H9 (cell line): ENCODE data around the gene CAMK2G. TPM values are rescaled to one million over a fixed set of nuclear protein-coding genes. Genes with fewer than 3 reads are reported as not detected.

Experiments used
- DNase-seq: peaks from one replicate; pipeline ENCODE4 v3.0.0-alpha.2; 2017
- H2AFZ ChIP-seq: one replicate; pipeline ENCODE4 v1.6.1; 2013; ENCODE audit warnings: mild to moderate bottlenecking, low read length, control low read depth, moderate library complexity
- H2AK5ac ChIP-seq: 2 replicates; pipeline ENCODE4 v1.6.1; 2013; ENCODE audit warnings: low read length, control low read depth, mixed read lengths; ENCODE audit not compliant: insufficient read length
- H2BK120ac ChIP-seq: one replicate; pipeline ENCODE4 v1.6.1; 2013; ENCODE audit warnings: low read depth, mild to moderate bottlenecking, low read length, control low read depth, inconsistent platforms; ENCODE audit not compliant: poor library complexity, severe bottlenecking
- H2BK12ac ChIP-seq: 2 replicates; pipeline ENCODE4 v1.6.1; 2013; ENCODE audit warnings: low read length, control low read depth, mixed read lengths, low read depth; ENCODE audit not compliant: insufficient read length
- H2BK15ac ChIP-seq: 2 replicates; pipeline ENCODE4 v1.6.1; 2013; ENCODE audit warnings: low read depth, low read length, control low read depth
- H2BK20ac ChIP-seq: one replicate; pipeline ENCODE4 v1.6.1; 2013; ENCODE audit warnings: low read depth, mild to moderate bottlenecking, low read length, control low read depth, inconsistent platforms; ENCODE audit not compliant: poor library complexity, severe bottlenecking
- H2BK5ac ChIP-seq: 2 replicates; pipeline ENCODE4 v1.6.1; 2013; ENCODE audit warnings: low read length, control low read depth, mixed read lengths; ENCODE audit not compliant: insufficient read length
- H3K14ac ChIP-seq: 2 replicates; pipeline ENCODE4 v1.6.1; 2013; ENCODE audit warnings: low read length, control low read depth; ENCODE audit not compliant: insufficient read depth
- H3K18ac ChIP-seq: 2 replicates; pipeline ENCODE4 v1.6.1; 2013; ENCODE audit warnings: low read depth, mild to moderate bottlenecking, mixed read lengths, low read length, control low read depth; ENCODE audit not compliant: insufficient read length
- H3K23ac ChIP-seq: 2 replicates; pipeline ENCODE4 v1.6.1; 2013; ENCODE audit warnings: low read length, control low read depth, mixed read lengths, low read depth; ENCODE audit not compliant: insufficient read length
- H3K23me2 ChIP-seq: 2 replicates; pipeline ENCODE4 v1.6.1; 2013; ENCODE audit warnings: low read depth, mild to moderate bottlenecking, mixed read lengths, low read length, control low read depth; ENCODE audit not compliant: insufficient read length, poor library complexity, severe bottlenecking
- H3K27ac ChIP-seq: 2 replicates; pipeline ENCODE4 v1.5.1; 2013; ENCODE audit warnings: low read length, control low read depth, mixed read lengths, low read depth; ENCODE audit not compliant: insufficient read length
- H3K27me3 ChIP-seq: 2 replicates; pipeline ENCODE4 v1.6.1; 2013; ENCODE audit warnings: low read length, control low read depth, inconsistent platforms; ENCODE audit not compliant: insufficient read depth
- H3K4ac ChIP-seq: 2 replicates; pipeline ENCODE4 v1.6.1; 2013; ENCODE audit warnings: low read depth, mild to moderate bottlenecking, control low read depth, inconsistent platforms, low read length, moderate library complexity
- H3K4me1 ChIP-seq: 2 replicates; pipeline ENCODE4 v1.6.1; 2013; ENCODE audit warnings: low read length, control low read depth, inconsistent platforms; ENCODE audit not compliant: insufficient read depth
- H3K4me2 ChIP-seq: 2 replicates; pipeline ENCODE4 v1.6.1; 2013; ENCODE audit warnings: low read length, control low read depth, mixed read lengths; ENCODE audit not compliant: insufficient read length, insufficient read depth
- H3K56ac ChIP-seq: 2 replicates; pipeline ENCODE4 v1.6.1; 2013; ENCODE audit warnings: low read depth, mild to moderate bottlenecking, mixed read lengths, low read length, control low read depth; ENCODE audit not compliant: insufficient read length
- H3K79me1 ChIP-seq: 2 replicates; pipeline ENCODE4 v1.6.1; 2013; ENCODE audit warnings: low read depth, mild to moderate bottlenecking, moderate library complexity, low read length, control low read depth, inconsistent platforms; ENCODE audit not compliant: insufficient read depth, poor library complexity, severe bottlenecking
- H3K79me2 ChIP-seq: 2 replicates; pipeline ENCODE4 v1.6.1; 2013; ENCODE audit warnings: low read length, control low read depth, inconsistent platforms; ENCODE audit not compliant: insufficient read depth
- H3K9ac ChIP-seq: 2 replicates; pipeline ENCODE4 v1.6.1; 2013; ENCODE audit warnings: low read length, control low read depth, mixed read lengths; ENCODE audit not compliant: insufficient read length; ENCODE audit errors: extremely low read depth
- H3K9me3 ChIP-seq: one replicate; pipeline ENCODE4 v1.6.1; 2013; ENCODE audit warnings: low read depth, low read length, inconsistent platforms; ENCODE audit not compliant: control insufficient read depth
- H3T11ph ChIP-seq: one replicate; pipeline ENCODE4 v1.6.1; 2013; ENCODE audit warnings: mild to moderate bottlenecking, low read length, control low read depth, inconsistent platforms
- H4K20me1 ChIP-seq: one replicate; pipeline ENCODE4 v1.6.1; 2013; ENCODE audit not compliant: control insufficient read depth, insufficient read length, insufficient read depth
- H4K5ac ChIP-seq: 2 replicates; pipeline ENCODE4 v1.6.1; 2013; ENCODE audit warnings: low read depth, mild to moderate bottlenecking, mixed read lengths, low read length, control low read depth; ENCODE audit not compliant: insufficient read length
- H4K8ac ChIP-seq: replicated peaks from 2 replicates; pipeline ENCODE4 v1.6.1; 2013; ENCODE audit warnings: low read length, control low read depth, mixed read lengths, low read depth; ENCODE audit not compliant: insufficient read length
- H4K91ac ChIP-seq: 2 replicates; pipeline ENCODE4 v1.6.1; 2013; ENCODE audit warnings: low read depth, mild to moderate bottlenecking, moderate library complexity, mixed read lengths, low read length, control low read depth; ENCODE audit not compliant: insufficient read length
- H3K27ac Mint-ChIP-seq, 3 experiments: 2 replicates in 2 of 3; 3 replicates in 1 of 3; pipeline ENCODE4 v1.8.0; 2020 to 2021; ENCODE audit warnings: mixed read lengths in 3 of 3, mild to moderate bottlenecking in 1 of 3, moderate library complexity in 1 of 3
- H3K27me3 Mint-ChIP-seq: 2 replicates; pipeline ENCODE4 v1.8.0; 2021; ENCODE audit warnings: low read depth, mild to moderate bottlenecking, moderate library complexity, mixed read lengths
- H3K36me3 Mint-ChIP-seq, 3 experiments: 2 replicates in 2 of 3; 3 replicates in 1 of 3; pipeline ENCODE4 v1.8.0; 2020 to 2021; ENCODE audit warnings: low read depth in 3 of 3, mixed read lengths in 3 of 3; ENCODE audit not compliant: insufficient read depth in 1 of 3
- H3K4me1 Mint-ChIP-seq, 2 experiments: 2 replicates each; pipeline ENCODE4 v1.8.0; 2020; ENCODE audit warnings: mixed read lengths in 2 of 2
- H3K4me3 Mint-ChIP-seq, 2 experiments: 2 replicates in 1 of 2; 3 replicates in 1 of 2; pipeline ENCODE4 v1.8.0; 2020 to 2021; ENCODE audit warnings: mild to moderate bottlenecking in 2 of 2, mixed read lengths in 2 of 2, moderate library complexity in 1 of 2
- H3K9me3 Mint-ChIP-seq, 2 experiments: 2 replicates in 1 of 2; 3 replicates in 1 of 2; pipeline ENCODE4 v1.8.0; 2020; ENCODE audit warnings: mild to moderate bottlenecking in 2 of 2, mixed read lengths in 2 of 2, moderate library complexity in 1 of 2
- WGBS: extraction: QIAGEN DNeasy Blood & Tissue Kit; methylation state at CpG from one replicate; pipeline ENCODE4 v1.1.7; 2013; ENCODE audit warnings: missing lambda C conversion rate, low lambda C conversion rate, mixed read lengths; ENCODE audit not compliant: insufficient read length; ENCODE audit errors: extremely low coverage; 5-methylcytosine and 5-hydroxymethylcytosine counted together
- total RNA-seq: library from RNA; stranded (reverse); gene quantifications from 2 replicates; pipeline ENCODE4 v1.2.1, GENCODE V29; 2021
- TF ChIP-seq, protein P1 (sequence below): fragments of 200-600 bp; sonication (generic); conservative IDR thresholded peaks from 3 replicates; pipeline ENCODE4 v1.8.0; 2021; ENCODE audit warnings: antibody characterized with exemption, mild to moderate bottlenecking

CAMK2G gene
- total RNA-seq, 1 experiment from 2014 or later: 31.8 TPM

DNA sequence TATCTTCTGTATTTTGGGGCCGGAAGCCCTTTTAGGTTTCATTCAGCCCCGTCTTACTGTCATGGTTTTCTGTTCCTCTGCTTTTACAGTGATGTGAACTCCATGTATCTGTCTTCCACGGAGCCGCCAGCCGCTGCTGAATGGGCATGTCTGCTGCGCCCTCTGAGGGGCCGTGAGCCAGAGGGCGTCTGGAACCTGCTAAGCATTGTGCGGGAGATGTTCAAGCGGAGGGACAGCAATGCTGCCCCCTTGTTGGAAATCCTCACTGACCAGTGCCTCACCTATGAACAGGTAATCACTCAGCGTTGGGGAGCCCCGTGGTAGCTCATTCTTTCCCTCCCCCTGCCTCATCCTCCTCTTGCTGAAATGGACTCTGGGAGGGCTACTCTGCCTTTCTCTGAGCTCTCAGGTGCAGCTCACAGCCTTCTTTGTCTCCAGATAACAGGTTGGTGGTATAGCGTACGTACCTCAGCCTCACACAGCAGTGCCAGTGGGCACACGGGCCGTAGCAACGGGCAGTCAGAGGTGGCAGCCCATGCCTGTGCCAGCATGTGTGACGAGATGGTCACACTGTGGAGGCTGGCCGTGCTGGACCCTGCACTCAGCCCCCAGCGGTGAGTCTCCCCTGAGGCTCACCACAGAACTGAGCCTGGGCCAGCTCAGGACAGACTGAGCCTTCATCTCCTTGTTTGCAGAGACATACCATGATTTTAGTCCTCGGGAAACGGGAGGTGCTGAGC lies 83.3 kb downstream of the CAMK2G start:
- no peaks in the 10 kb centered on the region for H3K79me1 ChIP-seq
- H4K20me1 ChIP-seq: no peaks in the 10 kb centered on the region
- H3K36me3 Mint-ChIP-seq: peaks cover 27 to 54% (median 38%) of the 10 kb centered on the region in 3 experiments; a peak in 6 of 7 replicates
- H3K9ac ChIP-seq: no peak overlapping the region
- H3K27ac ChIP-seq: no peak overlapping the region
- H3K4me3 Mint-ChIP-seq: no peak overlapping the region
- H2BK5ac ChIP-seq: no peak overlapping the region
- H3K27ac Mint-ChIP-seq: no peak overlapping the region
- H3K27me3 Mint-ChIP-seq: no peaks in the 10 kb centered on the region
- H3K27me3 ChIP-seq: no peaks in the 10 kb centered on the region
- no peak overlapping the region for H2AK5ac ChIP-seq
- peaks cover 5% of the 10 kb centered on the region for H3K23me2 ChIP-seq
- no peak overlapping the region for H4K91ac ChIP-seq
- H2BK20ac ChIP-seq: no peak overlapping the region
- peaks cover 4% of the 10 kb centered on the region; the same call in 1 of the 2 replicates for H3K79me2 ChIP-seq
- DNase-seq: no peak
- no peak overlapping the region for H2BK120ac ChIP-seq
- no peak overlapping the region for H2BK12ac ChIP-seq
- H3K4me1 Mint-ChIP-seq: peaks cover 7 to 10% of the 10 kb centered on the region in 2 experiments
- no peak overlapping the region for H2AFZ ChIP-seq
- H3K9me3 Mint-ChIP-seq: no peaks in the 10 kb centered on the region
- H3K56ac ChIP-seq: no peak overlapping the region
- no peak overlapping the region for H4K5ac ChIP-seq
- no peak overlapping the region; the same call in 1 of the 2 replicates for H3K14ac ChIP-seq
- no CpG with 5 or more reads among the region's 22 CpGs for WGBS
- H3K4me1 ChIP-seq: peaks cover 2% of the 10 kb centered on the region; the same call in 1 of the 2 replicates
- H2BK15ac ChIP-seq: no peak overlapping the region
- H3K9me3 ChIP-seq: no peaks in the 10 kb centered on the region
- TF ChIP-seq, protein P1, sequence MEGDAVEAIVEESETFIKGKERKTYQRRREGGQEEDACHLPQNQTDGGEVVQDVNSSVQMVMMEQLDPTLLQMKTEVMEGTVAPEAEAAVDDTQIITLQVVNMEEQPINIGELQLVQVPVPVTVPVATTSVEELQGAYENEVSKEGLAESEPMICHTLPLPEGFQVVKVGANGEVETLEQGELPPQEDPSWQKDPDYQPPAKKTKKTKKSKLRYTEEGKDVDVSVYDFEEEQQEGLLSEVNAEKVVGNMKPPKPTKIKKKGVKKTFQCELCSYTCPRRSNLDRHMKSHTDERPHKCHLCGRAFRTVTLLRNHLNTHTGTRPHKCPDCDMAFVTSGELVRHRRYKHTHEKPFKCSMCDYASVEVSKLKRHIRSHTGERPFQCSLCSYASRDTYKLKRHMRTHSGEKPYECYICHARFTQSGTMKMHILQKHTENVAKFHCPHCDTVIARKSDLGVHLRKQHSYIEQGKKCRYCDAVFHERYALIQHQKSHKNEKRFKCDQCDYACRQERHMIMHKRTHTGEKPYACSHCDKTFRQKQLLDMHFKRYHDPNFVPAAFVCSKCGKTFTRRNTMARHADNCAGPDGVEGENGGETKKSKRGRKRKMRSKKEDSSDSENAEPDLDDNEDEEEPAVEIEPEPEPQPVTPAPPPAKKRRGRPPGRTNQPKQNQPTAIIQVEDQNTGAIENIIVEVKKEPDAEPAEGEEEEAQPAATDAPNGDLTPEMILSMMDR: no peak
- H3K23ac ChIP-seq: no peak overlapping the region
- no peak overlapping the region for H4K8ac ChIP-seq
- H3K18ac ChIP-seq: no peak overlapping the region
- H3K4ac ChIP-seq: no peak overlapping the region
- H3K4me2 ChIP-seq: no peak overlapping the region
- H3T11ph ChIP-seq: no peak overlapping the region
